MM.1S (cell line): Measurements from ENCODE around the gene UPF3A.

Source experiments
- EZH2 ChIP-seq: fragments of 300-600 bp; sonication (generic); optimal IDR thresholded peaks from 2 replicates; pipeline ENCODE3; 2017; ENCODE audit warnings: low read depth, mild to moderate bottlenecking, antibody characterized with exemption, low read length, mixed read lengths
- TF ChIP-seq, protein P1 (sequence below): fragments of 300-600 bp; sonication (generic); IDR thresholded peaks from 2 replicates; pipeline ENCODE4 v1.5.1; 2016; ENCODE audit warnings: antibody characterized with exemption, low read length, mixed read lengths

DNA sequence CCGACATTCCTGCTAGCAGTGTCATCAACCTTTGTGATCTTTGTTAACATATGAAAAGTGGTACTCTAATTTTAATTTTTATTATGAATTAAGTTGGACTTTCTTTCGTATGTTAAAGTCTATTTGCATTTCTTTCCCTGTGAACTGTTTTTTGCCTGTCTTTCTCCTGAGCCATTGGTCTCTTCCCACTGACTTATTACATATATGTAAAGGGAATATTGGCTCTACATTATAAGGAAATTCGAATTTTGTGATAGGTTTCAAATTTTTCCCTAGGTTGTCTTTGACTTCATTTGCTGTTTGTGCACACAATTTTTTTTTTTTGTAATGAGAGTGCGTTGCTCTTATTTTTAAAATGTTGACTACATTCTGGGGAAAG is 47.1 kb upstream of the UPF3A start:
- TF ChIP-seq, protein P1, sequence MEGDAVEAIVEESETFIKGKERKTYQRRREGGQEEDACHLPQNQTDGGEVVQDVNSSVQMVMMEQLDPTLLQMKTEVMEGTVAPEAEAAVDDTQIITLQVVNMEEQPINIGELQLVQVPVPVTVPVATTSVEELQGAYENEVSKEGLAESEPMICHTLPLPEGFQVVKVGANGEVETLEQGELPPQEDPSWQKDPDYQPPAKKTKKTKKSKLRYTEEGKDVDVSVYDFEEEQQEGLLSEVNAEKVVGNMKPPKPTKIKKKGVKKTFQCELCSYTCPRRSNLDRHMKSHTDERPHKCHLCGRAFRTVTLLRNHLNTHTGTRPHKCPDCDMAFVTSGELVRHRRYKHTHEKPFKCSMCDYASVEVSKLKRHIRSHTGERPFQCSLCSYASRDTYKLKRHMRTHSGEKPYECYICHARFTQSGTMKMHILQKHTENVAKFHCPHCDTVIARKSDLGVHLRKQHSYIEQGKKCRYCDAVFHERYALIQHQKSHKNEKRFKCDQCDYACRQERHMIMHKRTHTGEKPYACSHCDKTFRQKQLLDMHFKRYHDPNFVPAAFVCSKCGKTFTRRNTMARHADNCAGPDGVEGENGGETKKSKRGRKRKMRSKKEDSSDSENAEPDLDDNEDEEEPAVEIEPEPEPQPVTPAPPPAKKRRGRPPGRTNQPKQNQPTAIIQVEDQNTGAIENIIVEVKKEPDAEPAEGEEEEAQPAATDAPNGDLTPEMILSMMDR = no peak
- TF ChIP-seq EZH2 = no peak
